Activated T-cell treated with anti-CD3 and anti-CD28 coated beads, Interleukin-2, amount 50 U/mL, for 72 hours (primary cell): ENCODE measurements around the gene ZNF19. TPM values are rescaled to one million over a fixed set of nuclear protein-coding genes. Genes with fewer than 3 reads are reported as not detected.

Source experiments
- ATAC-seq, 2 donors: fragments of 150-1000 bp; cut with Tn5 transposase; replicated peaks in 1 of 2; 2 replicates each; pipeline ENCODE4 v1.10.0; 2021; ENCODE audit warnings: moderate library complexity in 2 of 2, mild to moderate bottlenecking in 1 of 2
- DNase-seq, 2 donors: peaks; one replicate each; pipeline ENCODE4 v3.0.0; 2021 to 2022; ENCODE audit warnings: mixed read lengths in 1 of 2
- H3K27ac Mint-ChIP-seq: one replicate; pipeline ENCODE4 v1.8.0; 2022; ENCODE audit warnings: mild to moderate bottlenecking, moderate library complexity, mixed read lengths
- H3K27me3 Mint-ChIP-seq: one replicate; pipeline ENCODE4 v1.8.0; 2022; ENCODE audit warnings: low read depth, mixed read lengths
- H3K36me3 Mint-ChIP-seq, 2 donors: one replicate each; pipeline ENCODE4 v1.8.0; 2022; ENCODE audit warnings: mixed read lengths in 2 of 2, mild to moderate bottlenecking in 1 of 2; ENCODE audit not compliant: insufficient read depth in 2 of 2
- H3K4me1 Mint-ChIP-seq: one replicate; pipeline ENCODE4 v1.8.0; 2022; ENCODE audit warnings: low read depth, mixed read lengths
- H3K4me3 Mint-ChIP-seq, 2 donors: one replicate each; pipeline ENCODE4 v1.8.0; 2022; ENCODE audit warnings: mild to moderate bottlenecking in 2 of 2, mixed read lengths in 2 of 2, moderate library complexity in 2 of 2
- H3K9me3 Mint-ChIP-seq, 2 donors: one replicate each; pipeline ENCODE4 v1.8.0; 2022; ENCODE audit warnings: mixed read lengths in 2 of 2
- total RNA-seq, 2 donors: library from RNA; stranded (reverse); gene quantifications; one replicate each; pipeline ENCODE4 v1.2.3, GENCODE V29; 2022

Gene ZNF19
- total RNA-seq, 2 donors from 2014 or later: 4.5 to 4.9 TPM

GRCh38 chr16:71429581-71429980 is 59.5 kb downstream of the ZNF19 start:
- H3K36me3 Mint-ChIP-seq: no peaks in the 10 kb centered on the region
- no peak overlapping the region for H3K27ac Mint-ChIP-seq
- peaks cover 9% of the 10 kb centered on the region for H3K4me1 Mint-ChIP-seq
- no peak overlapping the region for H3K4me3 Mint-ChIP-seq
- DNase-seq: no peak
- no peak for ATAC-seq
- H3K9me3 Mint-ChIP-seq: peaks cover 0 to 3% of the 10 kb centered on the region in 2 donors
- peaks cover 28% of the 10 kb centered on the region for H3K27me3 Mint-ChIP-seq

- H3K27me3 Mint-ChIP-seq: peaks cover 33% of the 10 kb centered on the region
- ATAC-seq (no peak), DNase-seq (no peak)
- H3K27ac Mint-ChIP-seq: no peak overlapping the region
- no peak overlapping the region for H3K4me3 Mint-ChIP-seq
- H3K4me1 Mint-ChIP-seq: peaks cover 9% of the 10 kb centered on the region
- peaks cover 0 to 3% of the 10 kb centered on the region in 2 donors for H3K9me3 Mint-ChIP-seq
- H3K36me3 Mint-ChIP-seq: no peaks in the 10 kb centered on the region
Measured at GRCh38 chr16:71428883-71429282, 60.2 kb downstream of the ZNF19 start.

GRCh38 chr16:71428385-71428784 is 60.7 kb downstream of the ZNF19 start:
- Mint-ChIP-seq H3K36me3 (no peaks in the 10 kb centered on the region), H3K4me1 (peaks cover 9% of the 10 kb centered on the region), H3K27ac (no peak overlapping the region), H3K27me3 (peaks cover 35% of the 10 kb centered on the region), H3K9me3 (peaks cover 0 to 3% of the 10 kb centered on the region in 2 donors), H3K4me3 (no peak overlapping the region)
- ATAC-seq: no peak
- no peak for DNase-seq

GRCh38 chr16:71426880-71427615 is 62.1 kb downstream of the ZNF19 start:
- Mint-ChIP-seq H3K27ac (no peak overlapping the region), H3K4me1 (peaks cover 9% of the 10 kb centered on the region), H3K4me3 (peak overlapping the region in 1 of 2 donors; percentile 70)

GRCh38 chr16:71426069-71426879 is 62.9 kb downstream of the ZNF19 start:
- ATAC-seq: peak; percentile 88
- H3K27ac Mint-ChIP-seq: peak overlapping the region; percentile 85
- H3K27me3 Mint-ChIP-seq: peaks cover 35% of the 10 kb centered on the region
- peaks cover 9% of the 10 kb centered on the region for H3K4me1 Mint-ChIP-seq
- H3K9me3 Mint-ChIP-seq: peaks cover 0 to 3% of the 10 kb centered on the region in 2 donors
- peak; percentile 37 to 61 for DNase-seq
- peak overlapping the region; percentile 70 to 73 for H3K4me3 Mint-ChIP-seq
- H3K36me3 Mint-ChIP-seq: no peaks in the 10 kb centered on the region

More at GRCh38 chr16:71426880-71427615, 62.1 kb downstream of the ZNF19 start:
- DNase-seq (no peak), ATAC-seq (no peak)
- H3K36me3 Mint-ChIP-seq: no peaks in the 10 kb centered on the region
- H3K9me3 Mint-ChIP-seq: peaks cover 0 to 3% of the 10 kb centered on the region in 2 donors
- peaks cover 35% of the 10 kb centered on the region for H3K27me3 Mint-ChIP-seq

GRCh38 chr16:71425746-71426068 is 63.4 kb downstream of the ZNF19 start:
- peak overlapping the region in 1 of 2 donors; percentile 73 for H3K4me3 Mint-ChIP-seq
- peaks cover 0 to 3% of the 10 kb centered on the region in 2 donors for H3K9me3 Mint-ChIP-seq
- H3K4me1 Mint-ChIP-seq: peaks cover 9% of the 10 kb centered on the region
- DNase-seq (no peak), ATAC-seq (no peak)
- H3K27ac Mint-ChIP-seq: no peak overlapping the region
- no peaks in the 10 kb centered on the region for H3K36me3 Mint-ChIP-seq
- peaks cover 35% of the 10 kb centered on the region for H3K27me3 Mint-ChIP-seq

- Mint-ChIP-seq H3K27ac (no peak overlapping the region), H3K36me3 (no peaks in the 10 kb centered on the region), H3K27me3 (peaks cover 35% of the 10 kb centered on the region), H3K4me1 (peaks cover 9% of the 10 kb centered on the region), H3K4me3 (no peak overlapping the region), H3K9me3 (peaks cover 0 to 3% of the 10 kb centered on the region in 2 donors)
- DNase-seq: no peak
- no peak for ATAC-seq
Measured at GRCh38 chr16:71424626-71425025, 64.5 kb downstream of the ZNF19 start.

- Mint-ChIP-seq H3K4me1 (peaks cover 9% of the 10 kb centered on the region), H3K27ac (no peak overlapping the region), H3K4me3 (no peak overlapping the region), H3K27me3 (peaks cover 35% of the 10 kb centered on the region), H3K9me3 (peaks cover 0 to 1% of the 10 kb centered on the region in 2 donors), H3K36me3 (no peaks in the 10 kb centered on the region)
- ATAC-seq: no peak
- DNase-seq: no peak
Measured at GRCh38 chr16:71423865-71424264, 65.3 kb downstream of the ZNF19 start.

Other genes with a start within 250 kb of the ZNF19 start
- 10 to 100 TPM; 21.8 to 26.7 TPM for gene CMTR2, start 199.9 kb downstream of the ZNF19 start, total RNA-seq
- not detected for gene CALB2, start 130.6 kb downstream of the ZNF19 start, total RNA-seq
- not detected for gene TLE7, start 47.3 kb downstream of the ZNF19 start, total RNA-seq
- 10 to 100 TPM in 1 of 2 donors, 1 to 10 TPM in 1; 9.7 to 11.9 TPM for gene ZNF23, start 27.1 kb downstream of the ZNF19 start, total RNA-seq
- gene CHST4, start 37.1 kb upstream of the ZNF19 start, total RNA-seq: not detected
- not detected for gene TAT, start 87.8 kb upstream of the ZNF19 start, total RNA-seq
- not detected for gene MARVELD3, start 136.9 kb upstream of the ZNF19 start, total RNA-seq
- 10 to 100 TPM in 1 of 2 donors, 1 to 10 TPM in 1; 9.9 to 13.3 TPM for gene PHLPP2, start 235.4 kb upstream of the ZNF19 start, total RNA-seq